H9 (cell line): ENCODE results near the gene FCGR3B. TPM values are rescaled to one million over a fixed set of nuclear protein-coding genes. Genes with fewer than 3 reads are reported as not detected.

Source experiments
- DNase-seq: peaks from one replicate; pipeline ENCODE4 v3.0.0-alpha.2; 2017
- H2AFZ ChIP-seq: one replicate; pipeline ENCODE4 v1.6.1; 2013; ENCODE audit warnings: mild to moderate bottlenecking, low read length, control low read depth, moderate library complexity
- H2AK5ac ChIP-seq: 2 replicates; pipeline ENCODE4 v1.6.1; 2013; ENCODE audit warnings: low read length, control low read depth, mixed read lengths; ENCODE audit not compliant: insufficient read length
- H2BK120ac ChIP-seq: one replicate; pipeline ENCODE4 v1.6.1; 2013; ENCODE audit warnings: low read depth, mild to moderate bottlenecking, low read length, control low read depth, inconsistent platforms; ENCODE audit not compliant: poor library complexity, severe bottlenecking
- H2BK12ac ChIP-seq: 2 replicates; pipeline ENCODE4 v1.6.1; 2013; ENCODE audit warnings: low read length, control low read depth, mixed read lengths, low read depth; ENCODE audit not compliant: insufficient read length
- H2BK15ac ChIP-seq: 2 replicates; pipeline ENCODE4 v1.6.1; 2013; ENCODE audit warnings: low read depth, low read length, control low read depth
- H2BK20ac ChIP-seq: one replicate; pipeline ENCODE4 v1.6.1; 2013; ENCODE audit warnings: low read depth, mild to moderate bottlenecking, low read length, control low read depth, inconsistent platforms; ENCODE audit not compliant: poor library complexity, severe bottlenecking
- H2BK5ac ChIP-seq: 2 replicates; pipeline ENCODE4 v1.6.1; 2013; ENCODE audit warnings: low read length, control low read depth, mixed read lengths; ENCODE audit not compliant: insufficient read length
- H3K14ac ChIP-seq: 2 replicates; pipeline ENCODE4 v1.6.1; 2013; ENCODE audit warnings: low read length, control low read depth; ENCODE audit not compliant: insufficient read depth
- H3K18ac ChIP-seq: 2 replicates; pipeline ENCODE4 v1.6.1; 2013; ENCODE audit warnings: low read depth, mild to moderate bottlenecking, mixed read lengths, low read length, control low read depth; ENCODE audit not compliant: insufficient read length
- H3K23ac ChIP-seq: 2 replicates; pipeline ENCODE4 v1.6.1; 2013; ENCODE audit warnings: low read length, control low read depth, mixed read lengths, low read depth; ENCODE audit not compliant: insufficient read length
- H3K23me2 ChIP-seq: 2 replicates; pipeline ENCODE4 v1.6.1; 2013; ENCODE audit warnings: low read depth, mild to moderate bottlenecking, mixed read lengths, low read length, control low read depth; ENCODE audit not compliant: insufficient read length, poor library complexity, severe bottlenecking
- H3K27ac ChIP-seq: 2 replicates; pipeline ENCODE4 v1.5.1; 2013; ENCODE audit warnings: low read length, control low read depth, mixed read lengths, low read depth; ENCODE audit not compliant: insufficient read length
- H3K27me3 ChIP-seq: 2 replicates; pipeline ENCODE4 v1.6.1; 2013; ENCODE audit warnings: low read length, control low read depth, inconsistent platforms; ENCODE audit not compliant: insufficient read depth
- H3K4ac ChIP-seq: 2 replicates; pipeline ENCODE4 v1.6.1; 2013; ENCODE audit warnings: low read depth, mild to moderate bottlenecking, control low read depth, inconsistent platforms, low read length, moderate library complexity
- H3K4me1 ChIP-seq: 2 replicates; pipeline ENCODE4 v1.6.1; 2013; ENCODE audit warnings: low read length, control low read depth, inconsistent platforms; ENCODE audit not compliant: insufficient read depth
- H3K4me2 ChIP-seq: 2 replicates; pipeline ENCODE4 v1.6.1; 2013; ENCODE audit warnings: low read length, control low read depth, mixed read lengths; ENCODE audit not compliant: insufficient read length, insufficient read depth
- H3K56ac ChIP-seq: 2 replicates; pipeline ENCODE4 v1.6.1; 2013; ENCODE audit warnings: low read depth, mild to moderate bottlenecking, mixed read lengths, low read length, control low read depth; ENCODE audit not compliant: insufficient read length
- H3K79me1 ChIP-seq: 2 replicates; pipeline ENCODE4 v1.6.1; 2013; ENCODE audit warnings: low read depth, mild to moderate bottlenecking, moderate library complexity, low read length, control low read depth, inconsistent platforms; ENCODE audit not compliant: insufficient read depth, poor library complexity, severe bottlenecking
- H3K79me2 ChIP-seq: 2 replicates; pipeline ENCODE4 v1.6.1; 2013; ENCODE audit warnings: low read length, control low read depth, inconsistent platforms; ENCODE audit not compliant: insufficient read depth
- H3K9ac ChIP-seq: 2 replicates; pipeline ENCODE4 v1.6.1; 2013; ENCODE audit warnings: low read length, control low read depth, mixed read lengths; ENCODE audit not compliant: insufficient read length; ENCODE audit errors: extremely low read depth
- H3K9me3 ChIP-seq: one replicate; pipeline ENCODE4 v1.6.1; 2013; ENCODE audit warnings: low read depth, low read length, inconsistent platforms; ENCODE audit not compliant: control insufficient read depth
- H3T11ph ChIP-seq: one replicate; pipeline ENCODE4 v1.6.1; 2013; ENCODE audit warnings: mild to moderate bottlenecking, low read length, control low read depth, inconsistent platforms
- H4K20me1 ChIP-seq: one replicate; pipeline ENCODE4 v1.6.1; 2013; ENCODE audit not compliant: control insufficient read depth, insufficient read length, insufficient read depth
- H4K5ac ChIP-seq: 2 replicates; pipeline ENCODE4 v1.6.1; 2013; ENCODE audit warnings: low read depth, mild to moderate bottlenecking, mixed read lengths, low read length, control low read depth; ENCODE audit not compliant: insufficient read length
- H4K8ac ChIP-seq: replicated peaks from 2 replicates; pipeline ENCODE4 v1.6.1; 2013; ENCODE audit warnings: low read length, control low read depth, mixed read lengths, low read depth; ENCODE audit not compliant: insufficient read length
- H4K91ac ChIP-seq: 2 replicates; pipeline ENCODE4 v1.6.1; 2013; ENCODE audit warnings: low read depth, mild to moderate bottlenecking, moderate library complexity, mixed read lengths, low read length, control low read depth; ENCODE audit not compliant: insufficient read length
- H3K27ac Mint-ChIP-seq, 3 experiments: 2 replicates in 2 of 3; 3 replicates in 1 of 3; pipeline ENCODE4 v1.8.0; 2020 to 2021; ENCODE audit warnings: mixed read lengths in 3 of 3, mild to moderate bottlenecking in 1 of 3, moderate library complexity in 1 of 3
- H3K27me3 Mint-ChIP-seq: 2 replicates; pipeline ENCODE4 v1.8.0; 2021; ENCODE audit warnings: low read depth, mild to moderate bottlenecking, moderate library complexity, mixed read lengths
- H3K36me3 Mint-ChIP-seq, 3 experiments: 2 replicates in 2 of 3; 3 replicates in 1 of 3; pipeline ENCODE4 v1.8.0; 2020 to 2021; ENCODE audit warnings: low read depth in 3 of 3, mixed read lengths in 3 of 3; ENCODE audit not compliant: insufficient read depth in 1 of 3
- H3K4me1 Mint-ChIP-seq, 2 experiments: 2 replicates each; pipeline ENCODE4 v1.8.0; 2020; ENCODE audit warnings: mixed read lengths in 2 of 2
- H3K4me3 Mint-ChIP-seq, 2 experiments: 2 replicates in 1 of 2; 3 replicates in 1 of 2; pipeline ENCODE4 v1.8.0; 2020 to 2021; ENCODE audit warnings: mild to moderate bottlenecking in 2 of 2, mixed read lengths in 2 of 2, moderate library complexity in 1 of 2
- H3K9me3 Mint-ChIP-seq, 2 experiments: 2 replicates in 1 of 2; 3 replicates in 1 of 2; pipeline ENCODE4 v1.8.0; 2020; ENCODE audit warnings: mild to moderate bottlenecking in 2 of 2, mixed read lengths in 2 of 2, moderate library complexity in 1 of 2
- CTCF ChIP-seq: fragments of 200-600 bp; sonication (generic); conservative IDR thresholded peaks from 3 replicates; pipeline ENCODE4 v1.8.0; 2021; ENCODE audit warnings: antibody characterized with exemption, mild to moderate bottlenecking
- WGBS: extraction: QIAGEN DNeasy Blood & Tissue Kit; methylation state at CpG from one replicate; pipeline ENCODE4 v1.1.7; 2013; ENCODE audit warnings: missing lambda C conversion rate, low lambda C conversion rate, mixed read lengths; ENCODE audit not compliant: insufficient read length; ENCODE audit errors: extremely low coverage; 5-methylcytosine and 5-hydroxymethylcytosine counted together
- total RNA-seq: library from RNA; stranded (reverse); gene quantifications from 2 replicates; pipeline ENCODE4 v1.2.1, GENCODE V29; 2021

Gene FCGR3B
- total RNA-seq, 1 experiment from 2014 or later = not detected

GRCh38 chr1:161678500-161678899, 47.5 kb upstream of the FCGR3B start:
- H2BK12ac ChIP-seq = no peak overlapping the region
- H4K8ac ChIP-seq = no peak overlapping the region
- H3K9ac ChIP-seq = no peak overlapping the region
- H3K18ac ChIP-seq = no peak overlapping the region
- Mint-ChIP-seq H3K27me3 (no peaks in the 10 kb centered on the region; the same call in none of the 2 replicates), H3K4me1 (peaks cover 4 to 8% of the 10 kb centered on the region in 2 experiments), H3K36me3 (no peaks in the 10 kb centered on the region), H3K4me3 (no peak overlapping the region), H3K9me3 (no peaks in the 10 kb centered on the region), H3K27ac (no peak overlapping the region)
- WGBS = no CpG with 5 or more reads among the region's 3 CpGs
- H3K4me2 ChIP-seq = no peak overlapping the region
- no peaks in the 10 kb centered on the region for H3K27me3 ChIP-seq
- TF ChIP-seq CTCF = no peak
- H3K23me2 ChIP-seq = no peaks in the 10 kb centered on the region
- no peaks in the 10 kb centered on the region for H4K20me1 ChIP-seq
- no peak overlapping the region for H3K4ac ChIP-seq
- no peak overlapping the region for H2AFZ ChIP-seq
- no peaks in the 10 kb centered on the region for H3K79me2 ChIP-seq
- no peak overlapping the region for H3K27ac ChIP-seq
- H3K79me1 ChIP-seq = no peaks in the 10 kb centered on the region
- H3K4me1 ChIP-seq = no peaks in the 10 kb centered on the region
- H3K56ac ChIP-seq = no peak overlapping the region
- H3K9me3 ChIP-seq = no peaks in the 10 kb centered on the region
- H2BK120ac ChIP-seq = no peak overlapping the region
- H2BK20ac ChIP-seq = no peak overlapping the region
- no peak overlapping the region for H2BK15ac ChIP-seq
- no peak overlapping the region for H2AK5ac ChIP-seq
- H3K23ac ChIP-seq = no peak overlapping the region
- H3K14ac ChIP-seq = no peak overlapping the region
- no peak overlapping the region for H4K5ac ChIP-seq
- H4K91ac ChIP-seq = no peak overlapping the region
- H3T11ph ChIP-seq = no peak overlapping the region
- H2BK5ac ChIP-seq = no peak overlapping the region
- DNase-seq = no peak
